OCI-LY3 (cell line): ENCODE results near the gene BFSP1.

ENCODE experiments used
- H2AFZ ChIP-seq: fragments of 200-600, 300-600 bp; shearing (Covaris generic); 2 replicates; pipeline ENCODE4 v1.6.0; 2014; ENCODE audit warnings: antibody characterized with exemption, low read depth, low read length
- H3K27ac ChIP-seq: fragments of 200-600, 300-600 bp; sonication (generic); 2 replicates; pipeline ENCODE4 v1.5.1; 2014; ENCODE audit warnings: mild to moderate bottlenecking, low read length, moderate library complexity, mixed read lengths
- H3K27me3 ChIP-seq: fragments of 200-600, 300-600 bp; sonication (generic); 2 replicates; pipeline ENCODE4 v1.6.1; 2014; ENCODE audit warnings: low read depth, low read length, mixed read lengths
- H3K36me3 ChIP-seq: fragments of 200-600, 300-600 bp; sonication (generic); replicated peaks from 2 replicates; pipeline ENCODE3; 2014; ENCODE audit warnings: low read depth, low read length, mixed read lengths
- H3K4me1 ChIP-seq: fragments of 300-600, 200-600 bp; sonication (generic); 2 replicates; pipeline ENCODE4 v1.6.1; 2014; ENCODE audit warnings: low read length, mixed read lengths
- H3K4me2 ChIP-seq: fragments of 200-600, 300-600 bp; sonication (generic); 2 replicates; pipeline ENCODE4 v1.6.1; 2014; ENCODE audit warnings: low read length, mixed read lengths
- H3K4me3 ChIP-seq: fragments of 300-600, 200-600 bp; sonication (generic); 2 replicates; pipeline ENCODE4 v1.5.1; 2014; ENCODE audit warnings: antibody characterized with exemption, mild to moderate bottlenecking, low read length, moderate library complexity
- H3K79me2 ChIP-seq: fragments of 300-600, 200-600 bp; shearing (Covaris generic); 2 replicates; pipeline ENCODE4 v1.6.1; 2014; ENCODE audit warnings: mild to moderate bottlenecking, low read length, mixed read lengths
- H3K9ac ChIP-seq: fragments of 300-600, 200-600 bp; shearing (Covaris generic); 2 replicates; pipeline ENCODE4 v1.6.0; 2014; ENCODE audit warnings: mild to moderate bottlenecking, low read length, moderate library complexity
- H3K9me3 ChIP-seq: fragments of 200-600, 300-600 bp; shearing (Covaris generic); 2 replicates; pipeline ENCODE4 v1.6.1; 2014; ENCODE audit warnings: low read length, mixed read lengths; ENCODE audit not compliant: insufficient read depth
- H4K20me1 ChIP-seq: fragments of 200-600, 300-600 bp; sonication (generic); 2 replicates; pipeline ENCODE4 v1.6.1; 2016; ENCODE audit warnings: low read length, mixed read lengths; ENCODE audit not compliant: insufficient read depth
- EZH2phosphoT487 ChIP-seq: fragments of 200-600 bp; shearing (Covaris generic); IDR thresholded peaks from 2 replicates; pipeline ENCODE4 v1.6.1; 2018; ENCODE audit warnings: antibody characterized with exemption, mixed run types, low read depth
- TF ChIP-seq, protein P1 (sequence below): fragments of 200-600, 300-600 bp; sonication (generic); IDR thresholded peaks from 2 replicates; pipeline ENCODE4 v1.5.1; 2014; ENCODE audit warnings: antibody characterized with exemption, low read length, low read depth

Gene BFSP1

DNA sequence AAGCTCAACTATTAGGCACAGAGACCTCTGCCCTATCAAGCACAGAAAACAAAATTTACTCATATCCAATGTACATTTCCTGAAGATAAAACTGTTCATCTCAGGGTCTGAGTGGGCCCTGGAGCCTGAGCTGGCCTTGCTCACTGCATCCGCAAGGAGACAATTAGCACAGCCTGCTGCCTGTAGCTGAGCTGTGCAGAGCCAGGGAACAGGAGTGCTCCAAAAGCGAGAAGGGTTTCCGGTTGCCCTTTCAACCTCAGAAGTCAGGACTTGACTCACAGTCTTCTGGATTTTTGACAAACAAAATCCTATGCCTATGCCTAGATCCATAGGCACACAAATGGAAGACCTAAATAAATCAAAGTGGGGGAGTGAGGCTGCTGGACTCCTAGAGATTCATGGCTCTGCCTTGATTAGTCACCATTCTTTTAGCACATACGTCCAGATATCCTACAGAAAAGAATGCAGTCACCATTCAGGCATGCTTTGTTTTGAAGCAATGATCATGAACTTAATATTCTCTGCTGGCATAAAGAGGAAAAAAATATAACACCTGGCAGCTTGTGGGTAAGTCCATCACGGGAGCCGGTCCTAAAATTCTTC, 73.5 kb downstream of the BFSP1 start:
- no peak overlapping the region for H3K4me2 ChIP-seq
- no peak overlapping the region for H3K4me3 ChIP-seq
- no peaks in the 10 kb centered on the region for H3K79me2 ChIP-seq
- no peaks in the 10 kb centered on the region for H4K20me1 ChIP-seq
- H3K9me3 ChIP-seq = no peaks in the 10 kb centered on the region
- no peak for TF ChIP-seq EZH2phosphoT487
- TF ChIP-seq, protein P1, sequence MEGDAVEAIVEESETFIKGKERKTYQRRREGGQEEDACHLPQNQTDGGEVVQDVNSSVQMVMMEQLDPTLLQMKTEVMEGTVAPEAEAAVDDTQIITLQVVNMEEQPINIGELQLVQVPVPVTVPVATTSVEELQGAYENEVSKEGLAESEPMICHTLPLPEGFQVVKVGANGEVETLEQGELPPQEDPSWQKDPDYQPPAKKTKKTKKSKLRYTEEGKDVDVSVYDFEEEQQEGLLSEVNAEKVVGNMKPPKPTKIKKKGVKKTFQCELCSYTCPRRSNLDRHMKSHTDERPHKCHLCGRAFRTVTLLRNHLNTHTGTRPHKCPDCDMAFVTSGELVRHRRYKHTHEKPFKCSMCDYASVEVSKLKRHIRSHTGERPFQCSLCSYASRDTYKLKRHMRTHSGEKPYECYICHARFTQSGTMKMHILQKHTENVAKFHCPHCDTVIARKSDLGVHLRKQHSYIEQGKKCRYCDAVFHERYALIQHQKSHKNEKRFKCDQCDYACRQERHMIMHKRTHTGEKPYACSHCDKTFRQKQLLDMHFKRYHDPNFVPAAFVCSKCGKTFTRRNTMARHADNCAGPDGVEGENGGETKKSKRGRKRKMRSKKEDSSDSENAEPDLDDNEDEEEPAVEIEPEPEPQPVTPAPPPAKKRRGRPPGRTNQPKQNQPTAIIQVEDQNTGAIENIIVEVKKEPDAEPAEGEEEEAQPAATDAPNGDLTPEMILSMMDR = no peak
- peaks cover 49% of the 10 kb centered on the region for H3K27me3 ChIP-seq
- no peak overlapping the region for H3K9ac ChIP-seq
- no peak overlapping the region for H2AFZ ChIP-seq
- no peak overlapping the region for H3K27ac ChIP-seq
- H3K36me3 ChIP-seq = no peaks in the 10 kb centered on the region
- H3K4me1 ChIP-seq = no peaks in the 10 kb centered on the region

- Histone ChIP-seq H3K27me3 (peaks cover 55% of the 10 kb centered on the region), H3K79me2 (no peaks in the 10 kb centered on the region), H2AFZ (no peak overlapping the region), H3K9ac (no peak overlapping the region), H3K4me1 (no peaks in the 10 kb centered on the region), H3K4me3 (no peak overlapping the region), H3K9me3 (no peaks in the 10 kb centered on the region), H3K4me2 (no peak overlapping the region), H4K20me1 (no peaks in the 10 kb centered on the region), H3K36me3 (no peaks in the 10 kb centered on the region), H3K27ac (no peak overlapping the region)
- no peak for TF ChIP-seq EZH2phosphoT487
- TF ChIP-seq, protein P1 = no peak
These were observed 74.1 kb downstream of the BFSP1 start for GRCh38 chr20:17457079-17457478.

DNA sequence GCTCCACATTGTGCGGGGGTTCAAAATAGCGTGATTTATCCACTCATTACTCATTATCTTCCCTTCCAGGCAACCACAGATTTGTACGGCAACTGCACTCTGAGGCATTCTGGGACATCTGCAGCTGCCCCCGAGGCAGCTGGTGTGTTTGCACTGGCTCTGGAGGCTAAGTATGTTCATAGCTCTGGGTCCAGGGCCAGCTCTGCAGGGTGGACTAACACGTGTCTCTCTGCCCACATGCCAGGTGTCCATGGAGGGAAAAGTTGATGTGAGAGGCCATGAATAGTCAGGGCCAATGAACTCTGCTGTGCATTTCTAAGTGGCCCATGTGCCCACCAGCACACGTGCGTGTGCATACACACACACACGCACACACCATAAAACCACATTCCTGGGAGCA, 74.9 kb downstream of the BFSP1 start:
- H3K4me1 ChIP-seq = no peaks in the 10 kb centered on the region
- H2AFZ ChIP-seq = no peak overlapping the region
- no peak overlapping the region for H3K9ac ChIP-seq
- H3K4me3 ChIP-seq = no peak overlapping the region
- H3K27ac ChIP-seq = no peak overlapping the region
- H3K79me2 ChIP-seq = no peaks in the 10 kb centered on the region
- no peaks in the 10 kb centered on the region for H4K20me1 ChIP-seq
- no peaks in the 10 kb centered on the region for H3K36me3 ChIP-seq
- no peak overlapping the region for H3K4me2 ChIP-seq
- no peaks in the 10 kb centered on the region for H3K9me3 ChIP-seq
- H3K27me3 ChIP-seq = peaks cover 60% of the 10 kb centered on the region
- TF ChIP-seq EZH2phosphoT487 = no peak
- TF ChIP-seq, protein P1 = no peak

DNA sequence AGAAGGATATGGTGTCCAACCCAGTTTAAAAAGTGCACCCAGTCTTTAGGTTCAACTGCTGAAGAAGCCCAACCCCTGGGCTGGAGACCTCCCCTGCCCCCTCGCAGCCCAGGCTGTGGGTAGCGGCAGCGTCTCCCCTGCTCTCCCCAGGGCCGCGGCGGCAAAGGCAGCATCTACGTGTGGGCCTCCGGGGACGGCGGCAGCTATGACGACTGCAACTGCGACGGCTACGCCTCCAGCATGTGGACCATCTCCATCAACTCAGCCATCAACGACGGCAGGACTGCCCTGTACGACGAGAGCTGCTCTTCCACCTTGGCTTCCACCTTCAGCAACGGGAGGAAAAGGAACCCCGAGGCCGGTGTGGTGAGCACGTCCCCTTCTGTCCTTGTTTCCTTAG, 77.6 kb downstream of the BFSP1 start:
- no peaks in the 10 kb centered on the region for H4K20me1 ChIP-seq
- peaks cover 66% of the 10 kb centered on the region for H3K27me3 ChIP-seq
- H3K36me3 ChIP-seq = no peaks in the 10 kb centered on the region
- no peak overlapping the region for H3K4me3 ChIP-seq
- no peak overlapping the region for H3K27ac ChIP-seq
- H3K9ac ChIP-seq = no peak overlapping the region
- no peak overlapping the region for H2AFZ ChIP-seq
- H3K79me2 ChIP-seq = no peaks in the 10 kb centered on the region
- H3K9me3 ChIP-seq = no peaks in the 10 kb centered on the region
- no peaks in the 10 kb centered on the region for H3K4me1 ChIP-seq
- TF ChIP-seq, protein P1 = no peak
- no peak for TF ChIP-seq EZH2phosphoT487
- no peak overlapping the region for H3K4me2 ChIP-seq
